Stomach (tissue), 9 donors: Measurements from ENCODE around the gene NT5DC1. TPM values are rescaled to one million over a fixed set of nuclear protein-coding genes. Genes with fewer than 3 reads are reported as not detected.

Experiments
- DNase-seq, 2 donors: peaks; one replicate each; pipeline versions ENCODE4 v3.0.0 to v3.0.0-alpha.2; 2013 to 2019
- H3K27ac ChIP-seq, 5 donors: fragments of 200-600 bp in 4 of 5; sonication (generic) in 4 of 5; one replicate each; pipeline ENCODE4 v1.5.1; 2013 to 2019; ENCODE audit warnings: mild to moderate bottlenecking in 1 of 5, moderate library complexity in 1 of 5
- H3K27me3 ChIP-seq, 3 donors: fragments of 200-600 bp; sonication (generic); one replicate each; pipeline ENCODE4 v1.5.1; 2017 to 2019; ENCODE audit warnings: mixed run types in 1 of 3
- H3K36me3 ChIP-seq, 4 donors: fragments of 200-600 bp; sonication (generic); 1 replicate in 3 of 4; 2 replicates in 1 of 4; pipeline ENCODE4 v1.5.1; 2016 to 2019
- H3K4me1 ChIP-seq, 4 donors: fragments of 200-600 bp; sonication (generic); one replicate each; pipeline ENCODE4 v1.5.1; 2016 to 2019
- H3K4me3 ChIP-seq, 4 donors: fragments of 200-600 bp; sonication (generic) in 3 of 4; one replicate each; pipeline ENCODE4 v1.5.1; 2016 to 2019; ENCODE audit warnings: mild to moderate bottlenecking in 1 of 4
- H3K9me3 ChIP-seq, 4 donors: fragments of 200-600 bp; sonication (generic); one replicate each; pipeline ENCODE4 v1.5.1; 2016 to 2019
- CTCF ChIP-seq, 7 experiments: fragments of 450-650 bp in 4 of 7; fragments of 200-600 bp in 3 of 7; sonication (generic) in 3 of 7; IDR thresholded peaks; one replicate each; pipeline ENCODE4 v1.5.1; 2016 to 2019; ENCODE audit warnings: antibody characterized with exemption in 7 of 7, control low read depth in 2 of 7, mild to moderate bottlenecking in 1 of 7
- EP300 ChIP-seq: sonication (generic); formaldehyde crosslinking; IDR thresholded peaks from one replicate; pipeline ENCODE4 v1.6.1; 2017; ENCODE audit warnings: antibody characterized with exemption
- POLR2A ChIP-seq, 4 donors: fragments of 450-650 bp; IDR thresholded peaks; one replicate each; pipeline ENCODE4 v1.6.1; 2016; ENCODE audit warnings: antibody characterized with exemption in 4 of 4, control low read depth in 2 of 4, mild to moderate bottlenecking in 1 of 4, moderate library complexity in 1 of 4
- POLR2AphosphoS5 ChIP-seq, 3 donors: sonication (generic); formaldehyde crosslinking; IDR thresholded peaks; one replicate each; pipeline ENCODE4 v1.6.1; 2016; ENCODE audit warnings: antibody characterized with exemption in 3 of 3
- WGBS, 5 donors: extraction: QIAGEN DNeasy Blood & Tissue Kit in 3 of 5; methylation state at CpG; one replicate each; pipeline versions ENCODE4 v1.1.5 to v1.1.7; 2013 to 2018; 5-methylcytosine and 5-hydroxymethylcytosine counted together
- intact Hi-C: fragments of 100-400 bp; cut with DNase I; formaldehyde crosslinking; loops from one replicate; pipeline ENCODE4 v1.15.1; 2023; ENCODE audit warnings: low total_unique reads
- polyA plus RNA-seq, 3 donors: library from polyadenylated mRNA; stranded (reverse); fragments of 200-250 nt; gene quantifications; one replicate each; pipeline ENCODE4 v1.2.3, GENCODE V29; 2013
- total RNA-seq, 5 donors: library from RNA; depleted of rRNA; stranded (reverse); fragments of >200 nt; gene quantifications; one replicate each; pipeline versions ENCODE4 v1.1.0 to v1.2.3, GENCODE V29; 2014 to 2016
- donor health status: healthy with polysubstance abuse.
- donor health status: Bipolar disorder and iron deficiency.
- donor health status: healthy.

Gene NT5DC1
- total and polyA plus RNA-seq, 8 donors, result 8.0 to 136 (median 17.4) TPM

DNA sequence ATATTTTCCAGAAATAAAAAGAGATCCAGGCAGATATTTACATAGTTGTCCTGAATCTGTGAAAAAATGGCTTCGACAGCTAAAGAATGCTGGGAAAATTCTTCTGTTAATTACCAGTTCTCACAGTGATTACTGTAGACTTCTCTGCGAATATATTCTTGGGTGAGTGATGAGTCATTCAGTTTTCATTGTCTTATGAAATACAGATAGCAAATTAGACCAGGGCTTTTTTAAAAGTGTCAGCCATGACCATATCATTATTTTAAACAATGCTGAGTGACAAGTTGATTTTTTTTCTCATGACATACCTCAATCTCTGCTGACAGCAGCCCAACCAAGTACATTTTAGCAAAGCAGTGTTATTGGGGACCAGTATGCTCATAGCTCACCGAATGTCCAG is 120.4 kb downstream of the NT5DC1 start:
- whole genome bisulfite sequencing, 5 donors, result 82 to 92% (median 85%) methylated on average over 3 of the region's 3 CpGs

GRCh38 chr6:116221911-116222310 is 121.3 kb downstream of the NT5DC1 start:
- Histone ChIP-seq H3K27me3 (no peaks in the 10 kb centered on the region), H3K4me1 (peaks cover 0 to 19% (median 3%) of the 10 kb centered on the region in 4 donors), H3K27ac (no peak overlapping the region), H3K36me3 (peaks cover 0 to 38% (median 29%) of the 10 kb centered on the region in 4 donors), H3K9me3 (no peaks in the 10 kb centered on the region), H3K4me3 (no peak overlapping the region)
- intact Hi-C loops, result no loop called here
- no peak for TF ChIP-seq POLR2A (IDR thresholded peaks at IDR 0.05)
- no peak for TF ChIP-seq EP300
- TF ChIP-seq CTCF (IDR thresholded peaks at IDR 0.05), result no peak
- TF ChIP-seq POLR2AphosphoS5 (IDR thresholded peaks at IDR 0.05), result no peak
- 92 to 99% (median 94%) methylated on average over 2 of the region's 2 CpGs for WGBS, 5 donors
- no peak for DNase-seq

More for the DNA sequence above, 120.4 kb downstream of the NT5DC1 start:
- H3K4me3 ChIP-seq, result no peak overlapping the region
- intact Hi-C loops, result no loop called here
- TF ChIP-seq CTCF (IDR thresholded peaks at IDR 0.05) (no peak), EP300 (no peak), POLR2A (IDR thresholded peaks at IDR 0.05) (no peak), POLR2AphosphoS5 (IDR thresholded peaks at IDR 0.05) (no peak)
- DNase-seq, result no peak
- no peaks in the 10 kb centered on the region for H3K27me3 ChIP-seq
- H3K36me3 ChIP-seq, result peaks cover 0 to 38% (median 29%) of the 10 kb centered on the region in 4 donors
- H3K27ac ChIP-seq, result no peak overlapping the region
- H3K9me3 ChIP-seq, result no peaks in the 10 kb centered on the region
- peaks cover 0 to 19% (median 3%) of the 10 kb centered on the region in 4 donors for H3K4me1 ChIP-seq

- Histone ChIP-seq H3K27ac (no peak overlapping the region), H3K27me3 (no peaks in the 10 kb centered on the region), H3K4me1 (peaks cover 0 to 6% (median 0%) of the 10 kb centered on the region in 4 donors), H3K9me3 (no peaks in the 10 kb centered on the region), H3K4me3 (no peak overlapping the region), H3K36me3 (peaks cover 0 to 38% (median 29%) of the 10 kb centered on the region in 4 donors)
- WGBS, 5 donors, result 80 to 93% (median 87%) methylated on average over 3 of the region's 3 CpGs
- TF ChIP-seq EP300 (no peak), POLR2AphosphoS5 (IDR thresholded peaks at IDR 0.05) (no peak), POLR2A (IDR thresholded peaks at IDR 0.05) (no peak), CTCF (IDR thresholded peaks at IDR 0.05) (no peak)
- intact Hi-C loops, result no loop called here
- DNase-seq, result no peak
Measured at GRCh38 chr6:116223355-116223754, 122.7 kb downstream of the NT5DC1 start.

DNA sequence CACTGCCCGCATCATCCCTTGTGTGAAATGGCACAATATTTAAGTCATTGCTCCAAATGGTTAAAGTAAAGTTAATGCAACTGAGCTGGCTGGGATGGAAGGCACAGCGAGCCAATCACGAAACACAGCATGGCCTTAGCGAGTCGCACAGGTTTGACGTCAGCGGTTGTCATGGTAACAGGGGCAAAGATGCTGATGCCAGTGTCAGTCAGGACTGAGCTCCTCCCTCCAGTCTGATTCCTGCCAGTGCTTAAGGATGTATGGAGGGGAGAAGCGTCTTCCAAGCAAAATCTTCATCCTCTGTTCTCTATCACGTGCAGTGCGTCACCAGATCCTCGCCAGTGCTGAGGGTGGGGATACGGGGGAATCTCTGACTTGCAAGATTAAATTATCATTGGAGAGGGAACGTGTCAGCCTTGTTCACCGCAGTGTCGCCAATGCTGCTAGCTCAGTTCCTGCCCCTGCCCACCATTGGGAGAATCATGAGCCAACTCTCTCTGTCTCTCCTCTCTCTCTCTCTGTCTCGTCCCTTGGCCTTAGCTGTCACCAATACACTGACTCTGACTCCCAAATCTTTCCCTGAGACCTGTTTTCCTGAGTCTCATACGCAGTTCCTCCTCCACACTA is 128.7 kb downstream of the NT5DC1 start:
- Histone ChIP-seq H3K36me3 (peaks cover 0 to 14% (median 7%) of the 10 kb centered on the region in 4 donors), H3K27ac (no peak overlapping the region), H3K27me3 (no peaks in the 10 kb centered on the region), H3K9me3 (no peaks in the 10 kb centered on the region), H3K4me3 (peak overlapping the region; percentile 22 to 30 (median 24)), H3K4me1 (no peaks in the 10 kb centered on the region)
- intact Hi-C loops, result no loop called here
- TF ChIP-seq POLR2AphosphoS5 (IDR thresholded peaks at IDR 0.05) (peak in 2 of 3 donors; percentile 21 to 26), CTCF (IDR thresholded peaks at IDR 0.05) (no peak)
- whole genome bisulfite sequencing, 5 donors, result 74 to 85% (median 80%) methylated on average over 17 of the region's 17 CpGs
- DNase-seq, result peak; percentile 49 to 95
